Measurements from ENCODE around the gene LYRM2.

The LYRM2 gene

DNA sequence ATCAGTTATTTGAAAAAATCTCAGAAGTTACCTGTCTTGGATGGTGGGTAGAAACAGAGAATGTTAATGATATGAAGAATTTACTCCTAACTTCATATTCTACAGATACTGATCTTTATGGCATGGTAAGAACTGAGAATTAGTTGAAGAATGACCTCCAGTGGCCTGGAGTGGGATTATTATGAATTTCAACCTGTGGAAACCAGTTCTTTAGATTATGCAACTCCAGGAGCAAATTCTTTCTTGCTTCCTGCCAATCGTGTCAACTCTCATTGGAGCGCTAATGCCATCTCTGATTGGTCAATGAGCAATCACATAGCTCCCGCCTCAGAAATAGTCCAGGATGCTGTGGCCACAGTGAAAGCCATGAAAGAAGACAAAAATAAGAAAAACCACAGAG is 40.6 kb downstream of the LYRM2 start:
- DNase-seq (ENCODE audit: low read depth) = peak; percentile 35
- no peak overlapping the region for H3K4me3 ChIP-seq (ENCODE audit: low read length)
- TF ChIP-seq, protein P1, sequence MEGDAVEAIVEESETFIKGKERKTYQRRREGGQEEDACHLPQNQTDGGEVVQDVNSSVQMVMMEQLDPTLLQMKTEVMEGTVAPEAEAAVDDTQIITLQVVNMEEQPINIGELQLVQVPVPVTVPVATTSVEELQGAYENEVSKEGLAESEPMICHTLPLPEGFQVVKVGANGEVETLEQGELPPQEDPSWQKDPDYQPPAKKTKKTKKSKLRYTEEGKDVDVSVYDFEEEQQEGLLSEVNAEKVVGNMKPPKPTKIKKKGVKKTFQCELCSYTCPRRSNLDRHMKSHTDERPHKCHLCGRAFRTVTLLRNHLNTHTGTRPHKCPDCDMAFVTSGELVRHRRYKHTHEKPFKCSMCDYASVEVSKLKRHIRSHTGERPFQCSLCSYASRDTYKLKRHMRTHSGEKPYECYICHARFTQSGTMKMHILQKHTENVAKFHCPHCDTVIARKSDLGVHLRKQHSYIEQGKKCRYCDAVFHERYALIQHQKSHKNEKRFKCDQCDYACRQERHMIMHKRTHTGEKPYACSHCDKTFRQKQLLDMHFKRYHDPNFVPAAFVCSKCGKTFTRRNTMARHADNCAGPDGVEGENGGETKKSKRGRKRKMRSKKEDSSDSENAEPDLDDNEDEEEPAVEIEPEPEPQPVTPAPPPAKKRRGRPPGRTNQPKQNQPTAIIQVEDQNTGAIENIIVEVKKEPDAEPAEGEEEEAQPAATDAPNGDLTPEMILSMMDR (conservative IDR thresholded peaks at IDR 0.05; ENCODE audit: low read length) = 0 out of 2 replicates have a peak, but pooled peaks have one; percentile 4

- H3K4me3 ChIP-seq (ENCODE audit: low read length) = no peak overlapping the region
- no peak for DNase-seq (ENCODE audit: low read depth)
- TF ChIP-seq, protein P1 (conservative IDR thresholded peaks at IDR 0.05; ENCODE audit: low read length) = no peak
These were observed 41.2 kb downstream of the LYRM2 start for GRCh38 chr6:89597372-89597771.

GRCh38 chr6:89596484-89596883 is 42.1 kb downstream of the LYRM2 start:
- DNase-seq (ENCODE audit: low read depth) = no peak
- TF ChIP-seq, protein P1 (conservative IDR thresholded peaks at IDR 0.05; ENCODE audit: low read length) = no peak
- no peak overlapping the region for H3K4me3 ChIP-seq (ENCODE audit: low read length)

DNA sequence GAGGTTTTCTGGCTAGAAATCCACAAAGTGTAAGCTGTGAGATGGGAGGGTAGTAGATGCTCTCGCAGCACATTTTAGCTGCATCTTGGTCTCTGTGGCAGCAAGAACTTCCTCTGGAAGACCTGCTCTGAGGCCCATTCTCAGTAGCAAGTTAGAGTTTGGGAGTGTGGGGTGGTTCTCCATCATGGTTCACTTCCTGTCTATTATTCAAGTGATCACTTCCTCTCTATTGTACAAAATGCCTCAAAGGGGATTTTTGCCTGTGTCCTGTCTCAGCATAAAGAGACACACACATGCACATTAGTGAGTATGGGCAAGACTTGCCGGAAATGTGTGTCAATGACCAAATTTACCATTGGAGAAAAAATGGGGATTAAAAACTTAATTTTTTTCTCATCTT is 42.5 kb downstream of the LYRM2 start:
- no peak overlapping the region for H3K4me3 ChIP-seq (ENCODE audit: low read length)
- DNase-seq (ENCODE audit: low read depth) = no peak

DNA sequence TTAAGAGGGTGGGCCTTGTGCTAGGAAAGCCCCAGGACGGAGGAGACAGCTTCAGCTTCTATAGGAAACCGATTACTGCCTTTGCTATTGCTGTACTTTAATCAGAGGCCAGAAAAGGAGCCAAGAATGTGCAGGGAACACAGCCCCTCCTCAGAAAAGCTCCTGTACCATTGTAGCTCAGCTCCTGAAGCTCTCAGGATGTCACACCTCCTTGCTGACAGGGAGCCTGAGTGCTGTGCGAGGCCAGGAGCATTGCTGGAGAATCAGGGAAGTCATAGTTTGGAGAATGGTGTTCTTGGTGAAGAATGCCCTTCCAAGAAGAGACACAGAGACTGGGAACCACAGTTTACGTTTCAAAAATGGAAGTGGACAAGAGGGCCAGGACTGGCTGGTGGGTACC is 46.8 kb downstream of the LYRM2 start:
- TF ChIP-seq, protein P1 (conservative IDR thresholded peaks at IDR 0.05; ENCODE audit: low read length) = no peak
- no peak overlapping the region for H3K4me3 ChIP-seq (ENCODE audit: low read length)
- no peak for DNase-seq (ENCODE audit: low read depth)

More for the DNA sequence above, 42.5 kb downstream of the LYRM2 start:
- TF ChIP-seq, protein P1 (conservative IDR thresholded peaks at IDR 0.05; ENCODE audit: low read length) = no peak

- no peak for DNase-seq (ENCODE audit: low read depth)
- TF ChIP-seq, protein P1 (conservative IDR thresholded peaks at IDR 0.05; ENCODE audit: low read length) = no peak
- H3K4me3 ChIP-seq (ENCODE audit: low read length) = no peak overlapping the region
These were observed 48.4 kb downstream of the LYRM2 start for GRCh38 chr6:89590133-89590532.

- no peak for DNase-seq (ENCODE audit: low read depth)
- TF ChIP-seq, protein P1 (conservative IDR thresholded peaks at IDR 0.05; ENCODE audit: low read length) = no peak
- no peak overlapping the region for H3K4me3 ChIP-seq (ENCODE audit: low read length)
These were observed 49.1 kb downstream of the LYRM2 start for GRCh38 chr6:89589297-89590025.

Measured in AG10803 (cell line).